Hematopoietic multipotent progenitor cell treated with erythropoietin and hydrocortisone succinate and interleukin-3 and kit ligand, for 6 days (in vitro differentiated cells): ENCODE data around the gene SERAC1.

Source experiments
- DNase-seq: peaks from one replicate; pipeline ENCODE4 v3.0.0-alpha.2; 2015

Gene SERAC1

GRCh38 chr6:158121335-158121734 lies 46.7 kb downstream of the SERAC1 start:
- DNase-seq = no peak

GRCh38 chr6:158118886-158119285 lies 49.2 kb downstream of the SERAC1 start:
- DNase-seq = no peak

GRCh38 chr6:158115508-158115907 lies 52.6 kb downstream of the SERAC1 start:
- DNase-seq = no peak

GRCh38 chr6:158115102-158115501 lies 53.0 kb downstream of the SERAC1 start:
- no peak for DNase-seq

- DNase-seq = peak; percentile 49
Observed at GRCh38 chr6:158113802-158114201, 54.3 kb downstream of the SERAC1 start.

- DNase-seq = no peak
Observed at GRCh38 chr6:158111987-158112386, 56.1 kb downstream of the SERAC1 start.

- DNase-seq = no peak
Observed at GRCh38 chr6:158110986-158111385, 57.1 kb downstream of the SERAC1 start.

- DNase-seq = no peak
Observed at GRCh38 chr6:158109748-158110147, 58.3 kb downstream of the SERAC1 start.

GRCh38 chr6:158104696-158105095 lies 63.4 kb downstream of the SERAC1 start:
- no peak for DNase-seq

- DNase-seq = no peak
Observed at GRCh38 chr6:158103228-158103627, 64.8 kb downstream of the SERAC1 start.

- no peak for DNase-seq
Observed at GRCh38 chr6:158095671-158096070, 72.4 kb downstream of the SERAC1 start.

GRCh38 chr6:158095031-158095430 lies 73.0 kb downstream of the SERAC1 start:
- DNase-seq = no peak

- no peak for DNase-seq
Observed at GRCh38 chr6:158092806-158093205, 75.3 kb downstream of the SERAC1 start.

GRCh38 chr6:158087224-158087867 lies 80.7 kb downstream of the SERAC1 start:
- no peak for DNase-seq

GRCh38 chr6:158086504-158087223 lies 81.4 kb downstream of the SERAC1 start:
- peak; percentile 73 for DNase-seq

- no peak for DNase-seq
Observed at GRCh38 chr6:158086054-158086503, 82.0 kb downstream of the SERAC1 start.

GRCh38 chr6:158085261-158086053 lies 82.6 kb downstream of the SERAC1 start:
- DNase-seq = no peak

- no peak for DNase-seq
Observed at GRCh38 chr6:158083455-158084325, 84.4 kb downstream of the SERAC1 start.

- DNase-seq = peak; percentile 28
Observed at GRCh38 chr6:158081657-158081935, 86.5 kb downstream of the SERAC1 start.

- no peak for DNase-seq
Observed at GRCh38 chr6:158080849-158081656, 87.0 kb downstream of the SERAC1 start.

GRCh38 chr6:158078320-158078719 lies 89.7 kb downstream of the SERAC1 start:
- no peak for DNase-seq

- no peak for DNase-seq
Observed at GRCh38 chr6:158077676-158078075, 90.4 kb downstream of the SERAC1 start.
